ENCODE results near the gene R3HDM2. TPM values are rescaled to one million over a fixed set of nuclear protein-coding genes. Genes with fewer than 3 reads are reported as not detected.

The R3HDM2 gene
- polyA plus RNA-seq, 1 donor from 2014 or later = 11.1 TPM

DNA sequence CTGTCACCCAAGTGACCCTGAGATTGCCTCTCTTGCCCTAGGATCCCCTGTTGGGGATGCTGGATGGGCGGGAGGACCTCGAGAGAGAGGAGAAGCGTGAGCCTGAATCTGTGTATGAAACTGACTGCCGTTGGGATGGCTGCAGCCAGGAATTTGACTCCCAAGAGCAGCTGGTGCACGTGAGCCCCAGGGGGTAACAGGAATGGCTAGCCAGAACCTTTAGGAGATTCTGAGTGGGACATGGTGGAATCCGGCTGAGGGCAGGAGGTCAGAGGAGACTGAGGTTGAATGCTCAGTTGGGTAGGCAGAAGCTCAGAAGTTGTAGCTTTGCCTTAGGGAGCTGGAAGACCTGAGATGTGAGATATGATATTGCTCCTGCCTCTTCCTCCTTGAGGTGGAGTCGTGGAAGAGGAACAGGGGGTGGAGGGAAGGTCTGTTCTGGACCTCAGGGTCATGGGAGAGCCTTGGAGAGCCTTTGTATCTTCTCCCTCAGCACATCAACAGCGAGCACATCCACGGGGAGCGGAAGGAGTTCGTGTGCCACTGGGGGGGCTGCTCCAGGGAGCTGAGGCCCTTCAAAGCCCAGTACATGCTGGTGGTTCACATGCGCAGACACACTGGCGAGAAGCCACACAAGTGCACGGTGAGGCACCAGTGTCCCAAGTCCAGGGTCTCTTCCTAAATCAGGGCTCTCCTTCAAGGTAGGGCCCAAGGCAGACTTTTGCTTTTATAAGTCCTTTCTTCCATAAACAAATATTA lies 35.1 kb upstream of the R3HDM2 start:
- no peaks in the 10 kb centered on the region for H3K79me2 ChIP-seq (replicated peaks; ENCODE audit: insufficient read depth, low read length)
- peaks cover 29% of the 10 kb centered on the region for H3K27me3 ChIP-seq (ENCODE audit: insufficient read depth, low read depth, low read length)
- H3F3A ChIP-seq (ENCODE audit: insufficient read depth, low read length, poor library complexity, severe bottlenecking) = no peaks in the 10 kb centered on the region
- no peaks in the 10 kb centered on the region for H4K20me1 ChIP-seq (ENCODE audit: insufficient read depth)
- no peak overlapping the region for H3K27ac ChIP-seq (ENCODE audit: low read length)
- no peak overlapping the region for H2AFZ ChIP-seq (ENCODE audit: low read depth, low read length)
- H3K9me2 ChIP-seq (ENCODE audit: insufficient read depth, low read length) = no peaks in the 10 kb centered on the region
- TF ChIP-seq, protein P1, sequence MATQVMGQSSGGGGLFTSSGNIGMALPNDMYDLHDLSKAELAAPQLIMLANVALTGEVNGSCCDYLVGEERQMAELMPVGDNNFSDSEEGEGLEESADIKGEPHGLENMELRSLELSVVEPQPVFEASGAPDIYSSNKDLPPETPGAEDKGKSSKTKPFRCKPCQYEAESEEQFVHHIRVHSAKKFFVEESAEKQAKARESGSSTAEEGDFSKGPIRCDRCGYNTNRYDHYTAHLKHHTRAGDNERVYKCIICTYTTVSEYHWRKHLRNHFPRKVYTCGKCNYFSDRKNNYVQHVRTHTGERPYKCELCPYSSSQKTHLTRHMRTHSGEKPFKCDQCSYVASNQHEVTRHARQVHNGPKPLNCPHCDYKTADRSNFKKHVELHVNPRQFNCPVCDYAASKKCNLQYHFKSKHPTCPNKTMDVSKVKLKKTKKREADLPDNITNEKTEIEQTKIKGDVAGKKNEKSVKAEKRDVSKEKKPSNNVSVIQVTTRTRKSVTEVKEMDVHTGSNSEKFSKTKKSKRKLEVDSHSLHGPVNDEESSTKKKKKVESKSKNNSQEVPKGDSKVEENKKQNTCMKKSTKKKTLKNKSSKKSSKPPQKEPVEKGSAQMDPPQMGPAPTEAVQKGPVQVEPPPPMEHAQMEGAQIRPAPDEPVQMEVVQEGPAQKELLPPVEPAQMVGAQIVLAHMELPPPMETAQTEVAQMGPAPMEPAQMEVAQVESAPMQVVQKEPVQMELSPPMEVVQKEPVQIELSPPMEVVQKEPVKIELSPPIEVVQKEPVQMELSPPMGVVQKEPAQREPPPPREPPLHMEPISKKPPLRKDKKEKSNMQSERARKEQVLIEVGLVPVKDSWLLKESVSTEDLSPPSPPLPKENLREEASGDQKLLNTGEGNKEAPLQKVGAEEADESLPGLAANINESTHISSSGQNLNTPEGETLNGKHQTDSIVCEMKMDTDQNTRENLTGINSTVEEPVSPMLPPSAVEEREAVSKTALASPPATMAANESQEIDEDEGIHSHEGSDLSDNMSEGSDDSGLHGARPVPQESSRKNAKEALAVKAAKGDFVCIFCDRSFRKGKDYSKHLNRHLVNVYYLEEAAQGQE (IDR thresholded peaks at IDR 0.05; ENCODE audit: borderline replicate concordance) = no peak
- no peak for TF ChIP-seq RAD21 (conservative IDR thresholded peaks at IDR 0.05)
- TF ChIP-seq, protein P2, sequence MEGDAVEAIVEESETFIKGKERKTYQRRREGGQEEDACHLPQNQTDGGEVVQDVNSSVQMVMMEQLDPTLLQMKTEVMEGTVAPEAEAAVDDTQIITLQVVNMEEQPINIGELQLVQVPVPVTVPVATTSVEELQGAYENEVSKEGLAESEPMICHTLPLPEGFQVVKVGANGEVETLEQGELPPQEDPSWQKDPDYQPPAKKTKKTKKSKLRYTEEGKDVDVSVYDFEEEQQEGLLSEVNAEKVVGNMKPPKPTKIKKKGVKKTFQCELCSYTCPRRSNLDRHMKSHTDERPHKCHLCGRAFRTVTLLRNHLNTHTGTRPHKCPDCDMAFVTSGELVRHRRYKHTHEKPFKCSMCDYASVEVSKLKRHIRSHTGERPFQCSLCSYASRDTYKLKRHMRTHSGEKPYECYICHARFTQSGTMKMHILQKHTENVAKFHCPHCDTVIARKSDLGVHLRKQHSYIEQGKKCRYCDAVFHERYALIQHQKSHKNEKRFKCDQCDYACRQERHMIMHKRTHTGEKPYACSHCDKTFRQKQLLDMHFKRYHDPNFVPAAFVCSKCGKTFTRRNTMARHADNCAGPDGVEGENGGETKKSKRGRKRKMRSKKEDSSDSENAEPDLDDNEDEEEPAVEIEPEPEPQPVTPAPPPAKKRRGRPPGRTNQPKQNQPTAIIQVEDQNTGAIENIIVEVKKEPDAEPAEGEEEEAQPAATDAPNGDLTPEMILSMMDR (IDR thresholded peaks at IDR 0.05; ENCODE audit: poor library complexity, severe bottlenecking) = no peak
- no peak for TF ChIP-seq MXI1 (conservative IDR thresholded peaks at IDR 0.05; ENCODE audit: poor library complexity, severe bottlenecking)
- no peak for TF ChIP-seq SMC3 (conservative IDR thresholded peaks at IDR 0.05; ENCODE audit: poor library complexity)
- TF ChIP-seq TAF1 (IDR thresholded peaks at IDR 0.05; ENCODE audit: low read depth) = no peak
- no peak for TF ChIP-seq EP300 (conservative IDR thresholded peaks at IDR 0.05; ENCODE audit: poor library complexity, severe bottlenecking)
- no peaks in the 10 kb centered on the region for H3K36me3 ChIP-seq (ENCODE audit: insufficient read depth, low read length)
- H3K4me3 ChIP-seq (ENCODE audit: low read length) = no peak overlapping the region
- no peak overlapping the region for H3K9ac ChIP-seq (ENCODE audit: low read length)
- H3K9me3 ChIP-seq (ENCODE audit: low read length) = no peaks in the 10 kb centered on the region
- H3K4me2 ChIP-seq (ENCODE audit: low read length) = no peak overlapping the region

DNA sequence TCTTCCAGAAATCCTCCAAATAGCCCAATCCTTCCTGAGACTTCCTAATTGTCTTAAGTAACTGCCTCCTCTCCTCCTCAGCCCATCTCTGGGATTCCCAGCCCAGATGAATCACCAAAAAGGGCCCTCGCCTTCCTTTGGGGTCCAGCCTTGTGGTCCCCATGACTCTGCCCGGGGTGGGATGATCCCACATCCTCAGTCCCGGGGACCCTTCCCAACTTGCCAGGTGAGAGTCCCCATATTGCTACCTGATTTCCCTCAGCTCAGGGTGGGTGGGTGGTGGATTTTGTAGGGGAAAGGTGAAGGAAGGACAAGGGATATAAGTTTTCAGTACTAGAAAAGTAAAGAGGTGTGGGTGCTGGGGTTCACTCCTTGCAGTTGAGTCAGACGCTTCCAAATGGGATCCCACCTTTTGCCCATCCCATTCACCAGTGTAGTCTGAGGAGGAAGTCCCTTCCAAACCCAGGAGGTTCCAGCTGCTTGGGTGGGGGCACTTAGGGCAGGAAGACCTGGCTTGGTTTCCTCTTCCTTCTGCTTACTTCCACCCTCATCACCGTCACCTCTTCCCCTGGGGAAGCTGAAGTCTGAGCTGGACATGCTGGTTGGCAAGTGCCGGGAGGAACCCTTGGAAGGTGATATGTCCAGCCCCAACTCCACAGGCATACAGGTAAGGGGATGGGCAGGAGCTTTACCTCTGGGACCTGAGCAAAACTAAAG lies 34.3 kb upstream of the R3HDM2 start:
- no peak overlapping the region for H3K9ac ChIP-seq (ENCODE audit: low read length)
- no peak overlapping the region for H3K4me2 ChIP-seq (ENCODE audit: low read length)
- no peaks in the 10 kb centered on the region for H3K9me2 ChIP-seq (ENCODE audit: insufficient read depth, low read length)
- H3K27ac ChIP-seq (ENCODE audit: low read length) = no peak overlapping the region
- no peaks in the 10 kb centered on the region for H3K79me2 ChIP-seq (replicated peaks; ENCODE audit: insufficient read depth, low read length)
- no peaks in the 10 kb centered on the region for H4K20me1 ChIP-seq (ENCODE audit: insufficient read depth)
- H3K36me3 ChIP-seq (ENCODE audit: insufficient read depth, low read length) = no peaks in the 10 kb centered on the region
- peaks cover 32% of the 10 kb centered on the region for H3K27me3 ChIP-seq (ENCODE audit: insufficient read depth, low read depth, low read length)
- H3K9me3 ChIP-seq (ENCODE audit: low read length) = no peaks in the 10 kb centered on the region
- no peak overlapping the region for H3K4me3 ChIP-seq (ENCODE audit: low read length)
- no peak overlapping the region for H2AFZ ChIP-seq (ENCODE audit: low read depth, low read length)
- H3F3A ChIP-seq (ENCODE audit: insufficient read depth, low read length, poor library complexity, severe bottlenecking) = no peaks in the 10 kb centered on the region
- TF ChIP-seq, protein P2 (IDR thresholded peaks at IDR 0.05; ENCODE audit: poor library complexity, severe bottlenecking) = no peak
- TF ChIP-seq POLR2AphosphoS5 (IDR thresholded peaks at IDR 0.05) = no peak
- no peak for TF ChIP-seq MXI1 (conservative IDR thresholded peaks at IDR 0.05; ENCODE audit: poor library complexity, severe bottlenecking)
- no peak for TF ChIP-seq EP300 (conservative IDR thresholded peaks at IDR 0.05; ENCODE audit: poor library complexity, severe bottlenecking)

Data from neural cell (in vitro differentiated cells).